ENCODE measurements around the gene GPR142.

GRCh38 chr17:74396567-74396966 is 29.3 kb downstream of the GPR142 start:
- no peak for TF ChIP-seq POLR2AphosphoS5 (IDR thresholded peaks at IDR 0.05; ENCODE audit: borderline replicate concordance, low read depth, low read length)
- no peak for TF ChIP-seq EZH2 (IDR thresholded peaks at IDR 0.05)

Data from SK-N-MC (cell line).